Brain microvascular endothelial cell (primary cell): ENCODE results near the gene RIT2.

Experiments
- DNase-seq: peaks from one replicate; pipeline ENCODE4 v3.0.0-alpha.2; 2020
- H3K27ac ChIP-seq: fragments of 250-450 bp; sonication (Bioruptor Pico); 2 replicates; pipeline ENCODE4 v1.5.1; 2020; ENCODE audit warnings: mild to moderate bottlenecking, moderate library complexity
- H3K27me3 ChIP-seq: fragments of 250-450 bp; sonication (Bioruptor Pico); replicated peaks from 2 replicates; pipeline ENCODE4 v1.5.1; 2020; ENCODE audit warnings: mild to moderate bottlenecking
- H3K36me3 ChIP-seq: fragments of 250-450 bp; sonication (Bioruptor Pico); replicated peaks from 2 replicates; pipeline ENCODE4 v1.5.1; 2020; ENCODE audit warnings: mild to moderate bottlenecking
- H3K4me3 ChIP-seq: 2 replicates; pipeline ENCODE4 v1.5.1; 2011; ENCODE audit warnings: low read depth, mild to moderate bottlenecking, control low read depth, low read length, moderate library complexity
- in situ Hi-C: cut with HindIII; loops from 2 replicates; pipeline ENCODE4 v1.10.0; 2017; ENCODE audit warnings: low sequenced_read_pairs, low pct_ligation_motif_present
- TF ChIP-seq, protein P1 (sequence below): IDR thresholded peaks from 2 replicates; pipeline ENCODE4 v1.5.1; 2011; ENCODE audit warnings: low read depth, mild to moderate bottlenecking, moderate library complexity, low read length, control low read depth, inconsistent platforms; ENCODE audit errors: missing control alignments

The RIT2 gene

DNA sequence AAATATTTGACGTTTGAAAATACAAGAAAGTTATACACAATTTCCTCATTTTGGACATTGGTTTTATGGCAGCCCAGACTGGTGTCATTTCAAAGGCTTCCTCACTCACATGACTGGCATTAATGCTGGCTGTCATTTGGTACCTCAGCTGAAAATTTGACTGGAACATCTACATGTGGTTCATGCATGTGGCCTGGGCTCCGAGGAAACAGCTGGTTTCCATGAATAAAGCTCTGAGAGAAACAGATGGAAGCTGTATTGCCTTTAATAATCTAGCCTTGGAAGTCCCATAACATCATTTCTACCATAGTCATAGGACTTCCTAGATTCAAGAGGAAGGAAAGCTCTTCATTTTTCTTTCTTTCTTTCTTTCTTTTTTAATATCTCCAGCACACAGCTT, 42.9 kb upstream of the RIT2 start:
- in situ Hi-C loops: no loop called here
- H3K27ac ChIP-seq: no peak overlapping the region
- TF ChIP-seq, protein P1, sequence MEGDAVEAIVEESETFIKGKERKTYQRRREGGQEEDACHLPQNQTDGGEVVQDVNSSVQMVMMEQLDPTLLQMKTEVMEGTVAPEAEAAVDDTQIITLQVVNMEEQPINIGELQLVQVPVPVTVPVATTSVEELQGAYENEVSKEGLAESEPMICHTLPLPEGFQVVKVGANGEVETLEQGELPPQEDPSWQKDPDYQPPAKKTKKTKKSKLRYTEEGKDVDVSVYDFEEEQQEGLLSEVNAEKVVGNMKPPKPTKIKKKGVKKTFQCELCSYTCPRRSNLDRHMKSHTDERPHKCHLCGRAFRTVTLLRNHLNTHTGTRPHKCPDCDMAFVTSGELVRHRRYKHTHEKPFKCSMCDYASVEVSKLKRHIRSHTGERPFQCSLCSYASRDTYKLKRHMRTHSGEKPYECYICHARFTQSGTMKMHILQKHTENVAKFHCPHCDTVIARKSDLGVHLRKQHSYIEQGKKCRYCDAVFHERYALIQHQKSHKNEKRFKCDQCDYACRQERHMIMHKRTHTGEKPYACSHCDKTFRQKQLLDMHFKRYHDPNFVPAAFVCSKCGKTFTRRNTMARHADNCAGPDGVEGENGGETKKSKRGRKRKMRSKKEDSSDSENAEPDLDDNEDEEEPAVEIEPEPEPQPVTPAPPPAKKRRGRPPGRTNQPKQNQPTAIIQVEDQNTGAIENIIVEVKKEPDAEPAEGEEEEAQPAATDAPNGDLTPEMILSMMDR: no peak

DNA sequence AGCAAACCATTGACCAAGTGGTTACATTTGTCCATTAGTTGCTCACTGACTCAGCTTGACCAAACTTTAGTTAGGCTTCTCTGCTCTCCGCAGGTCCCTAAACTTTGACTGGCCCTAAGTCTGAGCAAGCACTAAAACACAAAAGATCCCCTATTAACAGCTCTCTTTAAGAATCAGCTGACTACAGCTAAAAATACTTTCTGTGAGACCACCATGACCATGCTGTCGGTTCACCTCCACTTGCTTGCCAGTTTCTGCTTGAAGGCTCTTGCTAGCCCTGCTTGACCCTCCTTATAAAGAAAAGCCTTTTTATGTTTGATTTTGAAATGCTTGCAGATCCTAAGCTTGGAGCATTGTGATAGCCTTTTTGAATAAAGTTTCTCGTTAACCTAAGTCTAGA, 40.4 kb upstream of the RIT2 start:
- in situ Hi-C loops: no loop called here
- DNase-seq: no peak
- Histone ChIP-seq H3K27me3 (no peaks in the 10 kb centered on the region), H3K4me3 (no peak overlapping the region), H3K27ac (no peak overlapping the region), H3K36me3 (no peaks in the 10 kb centered on the region)
- TF ChIP-seq, protein P1: no peak

More for the DNA sequence above, 42.9 kb upstream of the RIT2 start:
- no peak for DNase-seq
- no peak overlapping the region for H3K4me3 ChIP-seq
- no peaks in the 10 kb centered on the region for H3K27me3 ChIP-seq
- H3K36me3 ChIP-seq: no peaks in the 10 kb centered on the region

DNA sequence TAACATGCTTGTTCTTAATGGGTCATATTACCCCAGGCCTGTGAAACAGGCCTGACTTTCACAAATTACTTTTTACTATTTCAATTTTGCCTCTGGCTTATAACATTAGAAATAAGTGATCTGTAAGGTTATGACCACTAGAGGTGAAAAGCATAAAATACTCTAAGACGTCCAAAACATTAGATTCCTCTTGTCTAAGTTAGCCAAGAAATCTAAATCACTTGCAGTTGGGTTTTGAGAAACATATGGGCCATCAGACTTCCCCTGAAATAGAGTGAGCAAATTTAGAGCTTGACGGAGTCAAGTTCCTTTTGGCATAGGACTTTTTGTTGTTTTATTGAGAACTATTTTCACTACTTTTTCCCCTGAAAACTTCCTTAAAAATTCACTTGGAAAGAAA, 32.7 kb upstream of the RIT2 start:
- Histone ChIP-seq H3K27ac (no peak overlapping the region), H3K36me3 (no peaks in the 10 kb centered on the region), H3K27me3 (no peaks in the 10 kb centered on the region), H3K4me3 (no peak overlapping the region)
- no peak for DNase-seq
- TF ChIP-seq, protein P1: no peak
- in situ Hi-C loops: no loop called here

DNA sequence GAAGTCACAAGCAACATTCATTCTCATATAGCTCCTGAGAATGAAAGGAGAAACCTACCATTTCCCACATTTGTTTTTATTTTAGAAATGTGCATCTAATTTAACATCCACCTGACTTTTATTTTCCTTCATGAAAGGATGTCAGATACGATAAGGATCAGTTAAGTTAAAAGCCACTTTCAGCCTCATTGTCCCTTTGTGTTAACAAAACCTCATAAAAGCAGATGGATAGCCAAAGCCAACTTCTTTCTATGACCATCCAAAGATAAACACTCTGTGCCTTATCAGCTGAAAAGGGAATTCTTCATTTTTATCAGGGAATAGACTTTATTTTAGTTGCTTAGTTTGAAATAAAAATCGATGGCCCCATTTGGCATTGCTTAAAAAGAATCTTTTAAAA, 25.7 kb upstream of the RIT2 start:
- TF ChIP-seq, protein P1: no peak
- H3K36me3 ChIP-seq: no peaks in the 10 kb centered on the region
- H3K4me3 ChIP-seq: no peak overlapping the region
- H3K27ac ChIP-seq: no peak overlapping the region
- no peak for DNase-seq
- no peaks in the 10 kb centered on the region for H3K27me3 ChIP-seq
- in situ Hi-C loops: no loop called here

DNA sequence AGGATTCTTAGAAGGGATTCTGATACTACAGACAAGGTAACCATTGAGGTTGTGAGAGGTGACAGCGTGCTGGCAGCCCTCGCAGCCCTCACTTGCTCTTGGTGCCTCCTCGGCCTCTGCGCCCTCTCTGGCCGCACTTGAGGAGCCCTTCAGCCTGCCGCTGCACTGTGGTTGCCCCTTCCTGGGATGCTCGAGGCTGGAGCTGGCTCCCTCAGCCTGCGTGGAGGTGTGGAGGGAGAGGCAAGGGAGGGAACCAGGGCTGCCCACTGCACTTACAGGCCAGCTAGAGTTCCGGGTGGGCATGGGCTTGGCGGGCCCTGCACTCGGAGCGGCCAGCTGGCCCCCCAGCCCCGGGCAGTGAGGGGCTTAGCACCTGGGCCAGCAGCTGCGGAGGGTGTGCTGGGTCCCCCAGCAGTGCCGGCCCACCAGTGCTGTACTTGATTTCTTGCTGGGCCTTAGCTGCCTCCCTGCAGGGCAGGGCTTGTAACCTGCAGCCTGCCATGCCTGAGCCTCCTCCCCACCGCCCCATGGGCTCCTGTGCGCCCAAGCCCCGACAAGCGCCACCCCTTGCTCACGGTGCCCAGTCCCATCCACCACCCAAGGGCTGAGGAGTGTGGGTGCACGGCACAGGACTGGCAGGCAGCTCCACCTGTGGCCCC, 23.9 kb upstream of the RIT2 start:
- no peak for DNase-seq
- H3K27me3 ChIP-seq: no peaks in the 10 kb centered on the region
- no peaks in the 10 kb centered on the region for H3K36me3 ChIP-seq
- TF ChIP-seq, protein P1: no peak
- in situ Hi-C loops: no loop called here
- H3K4me3 ChIP-seq: no peak overlapping the region
- no peak overlapping the region for H3K27ac ChIP-seq

DNA sequence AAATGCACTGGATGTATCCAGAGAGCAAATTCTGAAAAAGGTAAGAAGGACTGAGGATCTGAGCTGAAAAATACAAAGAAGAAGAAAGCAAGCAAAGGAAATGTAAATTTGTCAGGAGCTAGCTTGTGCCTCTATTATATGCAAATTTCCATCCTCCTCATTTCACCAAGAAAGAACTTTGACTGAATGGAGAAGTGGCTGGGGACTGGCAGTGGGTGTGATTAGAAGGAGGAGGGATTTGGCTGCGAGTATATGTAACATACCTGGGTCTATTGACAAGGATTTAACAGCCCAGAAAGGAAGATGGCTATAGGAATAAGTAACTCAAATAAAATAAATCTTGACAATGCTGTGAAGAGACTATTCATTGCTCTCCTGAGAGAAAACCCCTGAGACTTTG, 19.4 kb upstream of the RIT2 start:
- H3K27me3 ChIP-seq: no peaks in the 10 kb centered on the region
- in situ Hi-C loops: no loop called here
- TF ChIP-seq, protein P1: no peak
- H3K4me3 ChIP-seq: no peak overlapping the region
- H3K27ac ChIP-seq: no peak overlapping the region
- H3K36me3 ChIP-seq: no peaks in the 10 kb centered on the region
- no peak for DNase-seq
